Neural cell (in vitro differentiated cells): ENCODE results near the gene ZNF157.

Experiments
- CTCF ChIP-seq: fragments of 450-650 bp; IDR thresholded peaks from 2 replicates; pipeline ENCODE4 v1.5.1; 2014; ENCODE audit warnings: antibody characterized with exemption, mild to moderate bottlenecking, moderate library complexity; ENCODE audit not compliant: poor library complexity, severe bottlenecking
- RAD21 ChIP-seq: fragments of 450-650 bp; conservative IDR thresholded peaks from 2 replicates; pipeline ENCODE4 v1.6.1; 2014; ENCODE audit warnings: antibody characterized with exemption, mild to moderate bottlenecking, moderate library complexity

- TF ChIP-seq CTCF = no peak
- no peak for TF ChIP-seq RAD21
Measured at GRCh38 chrX:47327902-47328301, 42.5 kb upstream of the ZNF157 start.
